C4-2B (cell line): ENCODE data around the gene NIM1K.

Experiments used
- CTCF ChIP-seq: fragments of 450-650 bp; conservative IDR thresholded peaks from 2 replicates; pipeline ENCODE4 v1.5.1; 2017; ENCODE audit warnings: mild to moderate bottlenecking
- ZFX ChIP-seq: fragments of 450-650 bp; IDR thresholded peaks from 2 replicates; pipeline ENCODE4 v1.6.1; 2017

GRCh38 chr5:43145071-43145470 lies 47.0 kb upstream of the NIM1K start:
- TF ChIP-seq CTCF: no peak
- TF ChIP-seq ZFX: no peak
